Smooth muscle cell of the pulmonary artery (primary cell): ENCODE measurements around the gene GUCA1A. TPM values are rescaled to one million over a fixed set of nuclear protein-coding genes. Genes with fewer than 3 reads are reported as not detected.

Experiments used
- total RNA-seq: library from RNA; depleted of rRNA; stranded (reverse); fragments of >200 nt; gene quantifications from 2 replicates; pipeline ENCODE4 v1.2.3, GENCODE V29; 2014

GUCA1A gene
- total RNA-seq: not detected in 2 replicates

DNA sequence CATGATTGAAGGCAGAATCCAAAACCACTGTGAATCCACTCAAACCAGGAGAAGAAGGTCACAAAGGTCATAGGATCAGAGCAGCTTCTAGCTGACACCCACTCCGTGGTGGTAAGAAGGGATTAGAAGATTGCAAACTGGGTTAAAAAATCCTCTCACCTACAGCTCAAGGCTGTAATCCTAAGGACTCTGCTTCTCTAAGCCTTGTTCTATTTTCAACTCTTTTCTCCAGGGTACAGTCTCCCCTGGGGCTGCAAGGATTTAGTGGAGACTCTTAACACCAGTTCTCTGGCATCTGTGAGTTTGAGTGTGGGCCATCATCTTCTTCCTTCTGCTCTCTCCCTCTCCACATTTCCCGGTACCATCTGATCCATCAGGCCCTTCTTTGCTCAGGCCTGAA lies at the start of gene GUCA1A:
Gene GUCA1A, plus strand, starts transcription at position 264 of the 400 bp plus-strand sequence. CDS start 250 bp downstream, outside the sequence.

DNA sequence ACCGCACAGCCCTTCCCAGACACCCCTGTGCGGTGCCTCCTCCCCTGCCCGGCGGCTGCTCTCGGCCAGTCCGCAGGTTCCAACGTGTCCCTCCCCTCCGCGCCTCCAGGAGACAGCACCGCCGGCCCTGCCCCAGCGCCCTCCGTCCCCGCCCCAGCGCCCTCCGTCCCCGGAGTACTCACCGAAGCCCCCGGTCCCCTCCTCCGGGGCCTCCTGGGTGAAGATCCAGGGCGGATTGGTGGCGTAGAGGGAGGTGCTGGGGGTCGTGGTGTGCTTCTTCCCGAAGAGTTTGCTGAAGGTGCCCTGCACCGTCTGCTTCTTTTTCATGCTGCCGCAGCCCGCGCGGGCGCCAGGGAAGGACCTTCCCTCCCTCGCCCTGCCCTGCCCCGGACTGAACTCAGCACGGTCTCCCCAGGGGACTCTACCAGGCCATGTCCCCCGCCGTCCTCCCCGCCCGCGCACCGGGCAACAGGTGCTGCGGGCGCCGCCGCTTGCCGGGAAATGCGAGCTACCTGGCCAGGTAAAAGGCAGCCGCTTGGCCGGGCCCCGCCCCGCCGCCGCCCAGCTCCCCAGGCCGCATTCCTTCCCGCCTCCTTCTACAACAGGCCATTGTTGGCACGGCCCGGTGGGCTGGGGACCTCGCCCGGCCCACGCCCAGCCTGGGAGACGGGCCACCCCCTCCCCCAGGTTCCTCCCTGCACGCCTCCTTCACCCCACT lies 30.9 kb upstream of the GUCA1A start, which contains the start of gene C6orf132:
Gene C6orf132, minus strand, starts transcription at position 503 of the 718 bp plus-strand sequence. Its CDS starts 176 bp downstream, at position 327.

DNA sequence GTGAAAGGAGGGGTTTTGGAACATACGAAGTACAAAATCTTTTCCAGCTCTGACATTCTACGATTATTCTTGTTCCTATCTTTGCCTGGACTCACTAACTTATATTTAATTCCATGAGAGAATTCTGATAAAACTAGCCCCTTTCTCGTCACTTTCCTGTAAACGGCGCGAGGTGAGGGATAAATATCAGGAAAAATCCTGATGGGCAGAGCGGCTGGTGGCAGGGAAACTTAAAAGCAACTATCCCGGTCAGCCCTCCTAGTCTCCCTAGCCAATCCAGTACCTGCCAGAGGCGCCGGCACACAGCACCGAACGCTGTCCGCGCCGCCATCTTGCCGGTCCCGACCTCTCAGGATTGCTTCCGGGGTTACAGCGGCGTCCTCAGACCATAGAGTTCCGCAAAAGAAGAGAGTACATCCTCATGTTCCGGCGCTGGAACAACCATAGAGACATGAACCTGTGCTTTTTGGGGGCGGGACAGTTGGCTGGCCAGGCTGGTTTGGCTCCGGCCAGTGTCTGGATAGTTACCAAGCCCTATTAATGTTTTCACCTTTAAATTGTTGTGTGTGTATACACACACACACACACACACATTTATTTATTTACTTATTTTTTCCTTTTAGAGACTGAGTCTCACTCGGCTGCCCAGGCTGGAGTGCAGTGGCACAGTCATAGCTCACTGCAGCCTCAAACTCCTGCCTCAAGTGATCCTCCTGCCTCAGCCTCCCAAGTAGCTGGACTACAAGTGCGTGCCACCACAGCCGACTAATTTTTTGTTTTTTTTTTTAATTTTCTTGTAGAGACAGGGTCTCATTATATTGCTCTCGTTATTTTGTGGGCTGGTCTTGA lies 44.6 kb downstream of the GUCA1A start, which contains the start of gene MRPS10:
Gene MRPS10, minus strand, starts transcription at position 343 of the 849 bp plus-strand sequence. Its CDS starts 12 bp downstream, at position 331.

Other genes with a start within 250 kb of the GUCA1A start
- 14.8 and 16.6 TPM in 2 replicates for gene CCND3, start 231.6 kb upstream of the GUCA1A start, total RNA-seq
- 10.4 and 11.1 TPM in 2 replicates for gene TAF8, start 122.8 kb upstream of the GUCA1A start, total RNA-seq
- 0.66 and 2.5 TPM in 2 replicates for gene C6orf132, start 30.7 kb upstream of the GUCA1A start, total RNA-seq
- gene GUCA1B, start 21.6 kb downstream of the GUCA1A start, total RNA-seq: 0.39 TPM in 1 of 2 replicates, not detected in the other
- 32.8 and 36.2 TPM in 2 replicates for gene MRPS10, start 44.5 kb downstream of the GUCA1A start, total RNA-seq